WTC11 (cell line): Measurements from ENCODE around the gene NMRK1. TPM values are rescaled to one million over a fixed set of nuclear protein-coding genes. Genes with fewer than 3 reads are reported as not detected.

Experiments
- ATAC-seq: fragments of 200-7000 bp; cut with Tn5 transposase; 2 replicates; pipeline ENCODE4 v1.10.0; 2021; ENCODE audit warnings: mild to moderate bottlenecking, moderate library complexity
- CTCF ChIA-PET: fragments of 300-600 bp; sonication (Branson Sonifier 250); formaldehyde crosslinking; loops from one replicate; lab custom pipeline; 2021; ENCODE audit warnings: antibody characterized with exemption; lab: Charles Lee
- POLR2A ChIA-PET: fragments of 350-600 bp; sonication (Branson Sonifier 250); formaldehyde crosslinking; loops from one replicate; lab custom pipeline; 2021; ENCODE audit warnings: antibody characterized with exemption; lab: Charles Lee
- DNase-seq: peaks from one replicate; pipeline ENCODE4 v3.0.0; 2021; ENCODE audit warnings: low spot score
- H3K27ac Mint-ChIP-seq: 2 replicates; pipeline ENCODE4 v1.8.0; 2021; ENCODE audit warnings: mixed read lengths
- H3K27me3 Mint-ChIP-seq: 2 replicates; pipeline ENCODE4 v1.8.0; 2021; ENCODE audit warnings: low read depth, mild to moderate bottlenecking, moderate library complexity, mixed read lengths
- H3K36me3 Mint-ChIP-seq: 2 replicates; pipeline ENCODE4 v1.8.0; 2021; ENCODE audit warnings: mixed read lengths
- H3K4me1 Mint-ChIP-seq: 2 replicates; pipeline ENCODE4 v1.8.0; 2022; ENCODE audit warnings: mixed read lengths
- H3K4me3 Mint-ChIP-seq: 2 replicates; pipeline ENCODE4 v1.8.0; 2021; ENCODE audit warnings: mild to moderate bottlenecking, moderate library complexity, mixed read lengths
- H3K9me3 Mint-ChIP-seq: 2 replicates; pipeline ENCODE4 v1.8.0; 2021; ENCODE audit warnings: mixed read lengths
- E2F5 ChIP-seq: sonication (generic); formaldehyde crosslinking; IDR thresholded peaks from 2 replicates; pipeline ENCODE4 v1.8.1; 2022; ENCODE audit warnings: mild to moderate bottlenecking, moderate library complexity, missing genetic modification reagents
- ESRRA ChIP-seq: sonication (generic); formaldehyde crosslinking; IDR thresholded peaks from 2 replicates; pipeline ENCODE4 v1.8.1; 2022; ENCODE audit warnings: mild to moderate bottlenecking, missing genetic modification reagents, borderline replicate concordance
- GABPB1 ChIP-seq: sonication (generic); formaldehyde crosslinking; IDR thresholded peaks from 2 replicates; pipeline ENCODE4 v1.8.1; 2023; ENCODE audit warnings: mild to moderate bottlenecking, missing genetic modification reagents
- HMGA2 ChIP-seq: fragments of 250-450 bp; sonication (Bioruptor Pico); IDR thresholded peaks from 2 replicates; pipeline ENCODE4 v1.4.0; 2021; ENCODE audit warnings: mild to moderate bottlenecking, moderate library complexity
- JAZF1 ChIP-seq: fragments of 250-450 bp; sonication (Bioruptor Pico); IDR thresholded peaks from 2 replicates; pipeline ENCODE4 v1.9.0; 2021; ENCODE audit warnings: moderate library complexity, mild to moderate bottlenecking, inconsistent platforms
- MXD4 ChIP-seq: fragments of 250-450 bp; sonication (Bioruptor Pico); IDR thresholded peaks from 2 replicates; pipeline ENCODE4 v1.8.0; 2021; ENCODE audit warnings: mild to moderate bottlenecking, moderate library complexity, borderline replicate concordance
- NFE2L1 ChIP-seq: sonication (generic); formaldehyde crosslinking; IDR thresholded peaks from 2 replicates; pipeline ENCODE4 v1.8.1; 2023; ENCODE audit warnings: missing genetic modification reagents
- RELA ChIP-seq: sonication (generic); formaldehyde crosslinking; IDR thresholded peaks from 2 replicates; pipeline ENCODE4 v1.8.1; 2022; ENCODE audit warnings: missing genetic modification reagents, mild to moderate bottlenecking, borderline replicate concordance
- RORB ChIP-seq: fragments of 250-450 bp; sonication (Bioruptor Pico); IDR thresholded peaks from 2 replicates; pipeline ENCODE4 v1.9.0; 2021; ENCODE audit warnings: mild to moderate bottlenecking
- SMAD3 ChIP-seq: sonication (generic); formaldehyde crosslinking; IDR thresholded peaks from 2 replicates; pipeline ENCODE4 v1.8.0; 2022; ENCODE audit warnings: missing genetic modification reagents, mild to moderate bottlenecking, borderline replicate concordance
- TEAD1 ChIP-seq: sonication (generic); formaldehyde crosslinking; IDR thresholded peaks from 2 replicates; pipeline ENCODE4 v1.8.0; 2022; ENCODE audit warnings: mild to moderate bottlenecking, missing genetic modification reagents
- TEAD4 ChIP-seq: sonication (generic); formaldehyde crosslinking; IDR thresholded peaks from 2 replicates; pipeline ENCODE4 v1.8.0; 2022; ENCODE audit warnings: mild to moderate bottlenecking, missing genetic modification reagents
- TP53 ChIP-seq: sonication (generic); formaldehyde crosslinking; IDR thresholded peaks from 2 replicates; pipeline ENCODE4 v1.8.1; 2023; ENCODE audit warnings: mild to moderate bottlenecking, missing genetic modification reagents
- USF1 ChIP-seq: sonication (generic); formaldehyde crosslinking; IDR thresholded peaks from 2 replicates; pipeline ENCODE4 v1.8.0; 2022; ENCODE audit warnings: mild to moderate bottlenecking, missing genetic modification reagents
- USF2 ChIP-seq: sonication (generic); formaldehyde crosslinking; IDR thresholded peaks from 2 replicates; pipeline ENCODE4 v1.8.1; 2023; ENCODE audit warnings: mild to moderate bottlenecking, missing genetic modification reagents, moderate library complexity
- ZNF121 ChIP-seq: sonication (generic); formaldehyde crosslinking; IDR thresholded peaks from 2 replicates; pipeline ENCODE4 v1.8.0; 2023; ENCODE audit warnings: missing genetic modification reagents
- ZNF138 ChIP-seq: sonication (generic); formaldehyde crosslinking; conservative IDR thresholded peaks from 2 replicates; pipeline ENCODE4 v1.8.1; 2022; ENCODE audit warnings: mild to moderate bottlenecking, moderate library complexity, missing genetic modification reagents
- ZNF281 ChIP-seq: sonication (generic); formaldehyde crosslinking; IDR thresholded peaks from 2 replicates; pipeline ENCODE4 v1.8.0; 2023; ENCODE audit warnings: mild to moderate bottlenecking, missing genetic modification reagents
- ZNF396 ChIP-seq: fragments of 250-450 bp; sonication (Bioruptor Pico); IDR thresholded peaks from 2 replicates; pipeline ENCODE4 v1.8.0; 2021; ENCODE audit warnings: mild to moderate bottlenecking, moderate library complexity, borderline replicate concordance
- ZNF423 ChIP-seq: fragments of 250-450 bp; sonication (Bioruptor Pico); IDR thresholded peaks from 2 replicates; pipeline ENCODE4 v2.1.2; 2022; ENCODE audit warnings: mild to moderate bottlenecking, moderate library complexity
- ZNF671 ChIP-seq: fragments of 250-450 bp; sonication (Bioruptor Pico); IDR thresholded peaks from 2 replicates; pipeline ENCODE4 v1.8.0; 2021; ENCODE audit warnings: mild to moderate bottlenecking
- total RNA-seq: library from RNA; stranded (reverse); gene quantifications from 3 replicates; pipeline ENCODE4 v1.2.3, GENCODE V29; 2021
- TF ChIP-seq, protein P1 (sequence below): sonication (generic); formaldehyde crosslinking; IDR thresholded peaks from 2 replicates; pipeline ENCODE4 v1.8.0; 2022; ENCODE audit warnings: mild to moderate bottlenecking, missing genetic modification reagents
- TF ChIP-seq, protein P2 (sequence below): fragments of 250-450 bp; sonication (Bioruptor Pico); IDR thresholded peaks from 2 replicates; pipeline ENCODE4 v1.9.0; 2021; ENCODE audit warnings: mild to moderate bottlenecking
- TF ChIP-seq, protein P3 (sequence below): sonication (generic); formaldehyde crosslinking; IDR thresholded peaks from 2 replicates; pipeline ENCODE4 v1.8.1; 2023; ENCODE audit warnings: mild to moderate bottlenecking, missing genetic modification reagents
- TF ChIP-seq, protein P4 (sequence below): sonication (generic); formaldehyde crosslinking; IDR thresholded peaks from 2 replicates; pipeline ENCODE4 v1.8.1; 2022; ENCODE audit warnings: low read depth, mild to moderate bottlenecking, moderate library complexity, missing genetic modification reagents, borderline replicate concordance
- TF ChIP-seq, protein P5 (sequence below): sonication (generic); formaldehyde crosslinking; IDR thresholded peaks from 2 replicates; pipeline ENCODE4 v1.8.1; 2022; ENCODE audit warnings: mild to moderate bottlenecking, missing genetic modification reagents, moderate library complexity, borderline replicate concordance

The NMRK1 gene
- total RNA-seq, 1 experiment from 2014 or later = 14.5 TPM

DNA sequence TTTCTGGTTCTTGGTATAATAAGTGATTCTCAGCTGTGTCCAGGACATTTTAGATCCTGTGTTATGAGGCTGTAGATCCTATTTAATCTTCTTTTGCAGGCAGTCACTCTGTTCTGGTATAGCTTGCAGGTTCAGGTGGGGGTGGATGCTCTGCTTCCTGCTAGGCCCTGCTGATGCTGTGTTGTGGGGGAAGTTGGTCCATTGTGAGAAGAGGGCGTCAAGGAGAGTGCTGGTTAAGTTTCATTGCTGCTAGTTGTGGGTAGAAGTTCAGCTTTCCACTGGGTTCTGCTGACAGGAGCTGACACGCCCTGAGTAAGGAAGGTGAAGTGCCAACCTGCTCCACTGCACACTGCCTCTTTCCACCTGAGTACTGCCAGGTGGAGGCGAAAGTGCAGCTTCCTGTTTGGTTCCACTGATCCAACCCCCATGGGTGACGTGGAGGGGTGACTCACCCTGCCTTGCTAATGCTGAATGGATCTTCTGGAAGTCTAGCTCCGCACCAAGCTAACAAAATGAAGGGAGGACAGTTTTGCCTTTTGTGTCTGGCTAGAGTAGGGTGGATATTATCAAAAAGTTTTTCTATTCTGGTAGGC, 16.3 kb downstream of the NMRK1 start (continued):
- TF ChIP-seq TEAD4 (CRISPR knock-in tag) = no peak
- no peak for TF ChIP-seq ZNF396 (CRISPR knock-in tag)
- TF ChIP-seq MXD4 (CRISPR knock-in tag) = no peak
- no peak for TF ChIP-seq ZNF671
- TF ChIP-seq ZNF281 (CRISPR knock-in tag) = no peak
- no peak for TF ChIP-seq USF1
- TF ChIP-seq NFE2L1 (CRISPR knock-in tag) = no peak
- TF ChIP-seq JAZF1 (CRISPR knock-in tag) = no peak
- TF ChIP-seq HMGA2 (CRISPR knock-in tag) = no peak
- no peak for TF ChIP-seq ZNF138 (CRISPR knock-in tag)
- no peak for TF ChIP-seq USF2
- TF ChIP-seq, protein P1, sequence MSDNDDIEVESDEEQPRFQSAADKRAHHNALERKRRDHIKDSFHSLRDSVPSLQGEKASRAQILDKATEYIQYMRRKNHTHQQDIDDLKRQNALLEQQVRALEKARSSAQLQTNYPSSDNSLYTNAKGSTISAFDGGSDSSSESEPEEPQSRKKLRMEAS = no peak
- no peak for TF ChIP-seq GABPB1 (CRISPR knock-in tag)
- TF ChIP-seq ZNF121 (CRISPR knock-in tag) = no peak
- TF ChIP-seq E2F5 (CRISPR knock-in tag) = no peak

GRCh38 chr9:75069171-75069570, 18.8 kb downstream of the NMRK1 start:
- ATAC-seq (no peak), DNase-seq (no peak)
- Mint-ChIP-seq H3K4me1 (peaks cover 19% of the 10 kb centered on the region), H3K36me3 (no peaks in the 10 kb centered on the region), H3K27ac (no peak overlapping the region), H3K4me3 (no peak overlapping the region), H3K9me3 (no peaks in the 10 kb centered on the region), H3K27me3 (no peaks in the 10 kb centered on the region)
- CTCF ChIA-PET = no interaction called here
- POLR2A ChIA-PET = no interaction called here
- no peak for TF ChIP-seq RELA
- TF ChIP-seq, protein P2, sequence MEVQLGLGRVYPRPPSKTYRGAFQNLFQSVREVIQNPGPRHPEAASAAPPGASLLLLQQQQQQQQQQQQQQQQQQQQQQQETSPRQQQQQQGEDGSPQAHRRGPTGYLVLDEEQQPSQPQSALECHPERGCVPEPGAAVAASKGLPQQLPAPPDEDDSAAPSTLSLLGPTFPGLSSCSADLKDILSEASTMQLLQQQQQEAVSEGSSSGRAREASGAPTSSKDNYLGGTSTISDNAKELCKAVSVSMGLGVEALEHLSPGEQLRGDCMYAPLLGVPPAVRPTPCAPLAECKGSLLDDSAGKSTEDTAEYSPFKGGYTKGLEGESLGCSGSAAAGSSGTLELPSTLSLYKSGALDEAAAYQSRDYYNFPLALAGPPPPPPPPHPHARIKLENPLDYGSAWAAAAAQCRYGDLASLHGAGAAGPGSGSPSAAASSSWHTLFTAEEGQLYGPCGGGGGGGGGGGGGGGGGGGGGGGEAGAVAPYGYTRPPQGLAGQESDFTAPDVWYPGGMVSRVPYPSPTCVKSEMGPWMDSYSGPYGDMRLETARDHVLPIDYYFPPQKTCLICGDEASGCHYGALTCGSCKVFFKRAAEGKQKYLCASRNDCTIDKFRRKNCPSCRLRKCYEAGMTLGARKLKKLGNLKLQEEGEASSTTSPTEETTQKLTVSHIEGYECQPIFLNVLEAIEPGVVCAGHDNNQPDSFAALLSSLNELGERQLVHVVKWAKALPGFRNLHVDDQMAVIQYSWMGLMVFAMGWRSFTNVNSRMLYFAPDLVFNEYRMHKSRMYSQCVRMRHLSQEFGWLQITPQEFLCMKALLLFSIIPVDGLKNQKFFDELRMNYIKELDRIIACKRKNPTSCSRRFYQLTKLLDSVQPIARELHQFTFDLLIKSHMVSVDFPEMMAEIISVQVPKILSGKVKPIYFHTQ (CRISPR knock-in tag) = no peak
- TF ChIP-seq TP53 = no peak
- TF ChIP-seq RORB (CRISPR knock-in tag) = no peak
- TF ChIP-seq ZNF138 (CRISPR knock-in tag) = no peak
- no peak for TF ChIP-seq SMAD3 (CRISPR knock-in tag)
- TF ChIP-seq GABPB1 (CRISPR knock-in tag) = no peak
- no peak for TF ChIP-seq ZNF423 (CRISPR knock-in tag)
- no peak for TF ChIP-seq HMGA2 (CRISPR knock-in tag)
- TF ChIP-seq, protein P3, sequence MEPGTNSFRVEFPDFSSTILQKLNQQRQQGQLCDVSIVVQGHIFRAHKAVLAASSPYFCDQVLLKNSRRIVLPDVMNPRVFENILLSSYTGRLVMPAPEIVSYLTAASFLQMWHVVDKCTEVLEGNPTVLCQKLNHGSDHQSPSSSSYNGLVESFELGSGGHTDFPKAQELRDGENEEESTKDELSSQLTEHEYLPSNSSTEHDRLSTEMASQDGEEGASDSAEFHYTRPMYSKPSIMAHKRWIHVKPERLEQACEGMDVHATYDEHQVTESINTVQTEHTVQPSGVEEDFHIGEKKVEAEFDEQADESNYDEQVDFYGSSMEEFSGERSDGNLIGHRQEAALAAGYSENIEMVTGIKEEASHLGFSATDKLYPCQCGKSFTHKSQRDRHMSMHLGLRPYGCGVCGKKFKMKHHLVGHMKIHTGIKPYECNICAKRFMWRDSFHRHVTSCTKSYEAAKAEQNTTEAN = no peak
- TF ChIP-seq, protein P4, sequence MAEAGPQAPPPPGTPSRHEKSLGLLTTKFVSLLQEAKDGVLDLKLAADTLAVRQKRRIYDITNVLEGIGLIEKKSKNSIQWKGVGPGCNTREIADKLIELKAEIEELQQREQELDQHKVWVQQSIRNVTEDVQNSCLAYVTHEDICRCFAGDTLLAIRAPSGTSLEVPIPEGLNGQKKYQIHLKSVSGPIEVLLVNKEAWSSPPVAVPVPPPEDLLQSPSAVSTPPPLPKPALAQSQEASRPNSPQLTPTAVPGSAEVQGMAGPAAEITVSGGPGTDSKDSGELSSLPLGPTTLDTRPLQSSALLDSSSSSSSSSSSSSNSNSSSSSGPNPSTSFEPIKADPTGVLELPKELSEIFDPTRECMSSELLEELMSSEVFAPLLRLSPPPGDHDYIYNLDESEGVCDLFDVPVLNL (CRISPR knock-in tag) = no peak
- TF ChIP-seq ESRRA = no peak
- TF ChIP-seq TEAD1 (CRISPR knock-in tag) = no peak
- TF ChIP-seq, protein P5, sequence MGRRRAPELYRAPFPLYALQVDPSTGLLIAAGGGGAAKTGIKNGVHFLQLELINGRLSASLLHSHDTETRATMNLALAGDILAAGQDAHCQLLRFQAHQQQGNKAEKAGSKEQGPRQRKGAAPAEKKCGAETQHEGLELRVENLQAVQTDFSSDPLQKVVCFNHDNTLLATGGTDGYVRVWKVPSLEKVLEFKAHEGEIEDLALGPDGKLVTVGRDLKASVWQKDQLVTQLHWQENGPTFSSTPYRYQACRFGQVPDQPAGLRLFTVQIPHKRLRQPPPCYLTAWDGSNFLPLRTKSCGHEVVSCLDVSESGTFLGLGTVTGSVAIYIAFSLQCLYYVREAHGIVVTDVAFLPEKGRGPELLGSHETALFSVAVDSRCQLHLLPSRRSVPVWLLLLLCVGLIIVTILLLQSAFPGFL = no peak
